ENCODE results near the gene TEX53.

- TF ChIP-seq, protein P1, sequence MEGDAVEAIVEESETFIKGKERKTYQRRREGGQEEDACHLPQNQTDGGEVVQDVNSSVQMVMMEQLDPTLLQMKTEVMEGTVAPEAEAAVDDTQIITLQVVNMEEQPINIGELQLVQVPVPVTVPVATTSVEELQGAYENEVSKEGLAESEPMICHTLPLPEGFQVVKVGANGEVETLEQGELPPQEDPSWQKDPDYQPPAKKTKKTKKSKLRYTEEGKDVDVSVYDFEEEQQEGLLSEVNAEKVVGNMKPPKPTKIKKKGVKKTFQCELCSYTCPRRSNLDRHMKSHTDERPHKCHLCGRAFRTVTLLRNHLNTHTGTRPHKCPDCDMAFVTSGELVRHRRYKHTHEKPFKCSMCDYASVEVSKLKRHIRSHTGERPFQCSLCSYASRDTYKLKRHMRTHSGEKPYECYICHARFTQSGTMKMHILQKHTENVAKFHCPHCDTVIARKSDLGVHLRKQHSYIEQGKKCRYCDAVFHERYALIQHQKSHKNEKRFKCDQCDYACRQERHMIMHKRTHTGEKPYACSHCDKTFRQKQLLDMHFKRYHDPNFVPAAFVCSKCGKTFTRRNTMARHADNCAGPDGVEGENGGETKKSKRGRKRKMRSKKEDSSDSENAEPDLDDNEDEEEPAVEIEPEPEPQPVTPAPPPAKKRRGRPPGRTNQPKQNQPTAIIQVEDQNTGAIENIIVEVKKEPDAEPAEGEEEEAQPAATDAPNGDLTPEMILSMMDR (IDR thresholded peaks at IDR 0.05; ENCODE audit: low read depth, low read length), result no peak
- no peak for TF ChIP-seq EZH2phosphoT487 (IDR thresholded peaks at IDR 0.05; ENCODE audit: low read depth)
Measured at GRCh38 chr9:114621561-114621960, 36.0 kb downstream of the TEX53 start.

All from OCI-LY3 (cell line).